GM18867 (cell line): ENCODE data around the gene RNF186.
"Not testable (repeated sequence)": the region's sequence is repeated elsewhere in the genome, so short reads cannot be mapped to it uniquely, and the experiment has no call there.

Source experiments
- ATAC-seq: cut with Tn5 transposase; IDR thresholded peaks from one replicate; pipeline ENCODE4 v1.9.1; 2021; ENCODE audit warnings: mild to moderate bottlenecking, moderate library complexity; ENCODE audit not compliant: unreplicated experiment

The RNF186 gene

GRCh38 chr1:19797827-19798226, 17.3 kb downstream of the RNF186 start:
- no peak for ATAC-seq

GRCh38 chr1:19794583-19794982, 20.5 kb downstream of the RNF186 start:
- ATAC-seq, result no peak

GRCh38 chr1:19793360-19794046, 21.6 kb downstream of the RNF186 start:
- ATAC-seq, result no peak

- ATAC-seq, result no peak
Measured at GRCh38 chr1:19792237-19793002, 22.7 kb downstream of the RNF186 start.

GRCh38 chr1:19790061-19790975, 24.8 kb downstream of the RNF186 start:
- not testable (repeated sequence) for ATAC-seq

GRCh38 chr1:19786988-19787423, 28.1 kb downstream of the RNF186 start:
- no peak for ATAC-seq

- no peak for ATAC-seq
Measured at GRCh38 chr1:19785660-19786059, 29.4 kb downstream of the RNF186 start.

GRCh38 chr1:19780267-19780877, 34.7 kb downstream of the RNF186 start:
- ATAC-seq, result no peak

- no peak for ATAC-seq
Measured at GRCh38 chr1:19776933-19777332, 38.1 kb downstream of the RNF186 start.

- ATAC-seq, result no peak
Measured at GRCh38 chr1:19776287-19776686, 38.8 kb downstream of the RNF186 start.

GRCh38 chr1:19775831-19776230, 39.3 kb downstream of the RNF186 start:
- no peak for ATAC-seq

- ATAC-seq, result no peak
Measured at GRCh38 chr1:19775317-19775716, 39.8 kb downstream of the RNF186 start.

GRCh38 chr1:19774180-19774785, 40.8 kb downstream of the RNF186 start:
- ATAC-seq, result no peak

GRCh38 chr1:19773485-19773884, 41.6 kb downstream of the RNF186 start:
- ATAC-seq, result no peak

- ATAC-seq, result no peak
Measured at GRCh38 chr1:19772053-19772452, 43.0 kb downstream of the RNF186 start.

- ATAC-seq, result no peak
Measured at GRCh38 chr1:19771350-19771749, 43.7 kb downstream of the RNF186 start.

GRCh38 chr1:19770436-19771190, 44.5 kb downstream of the RNF186 start:
- no peak for ATAC-seq

- ATAC-seq, result no peak
Measured at GRCh38 chr1:19769211-19769932, 45.7 kb downstream of the RNF186 start.
